HG03457 (cell line): Measurements from ENCODE around the gene ADAMTS20.

ENCODE experiments used
- ATAC-seq: cut with Tn5 transposase; IDR thresholded peaks from one replicate; pipeline ENCODE4 v1.9.1; 2021; ENCODE audit warnings: moderate number of reproducible peaks; ENCODE audit not compliant: unreplicated experiment

Gene ADAMTS20

DNA sequence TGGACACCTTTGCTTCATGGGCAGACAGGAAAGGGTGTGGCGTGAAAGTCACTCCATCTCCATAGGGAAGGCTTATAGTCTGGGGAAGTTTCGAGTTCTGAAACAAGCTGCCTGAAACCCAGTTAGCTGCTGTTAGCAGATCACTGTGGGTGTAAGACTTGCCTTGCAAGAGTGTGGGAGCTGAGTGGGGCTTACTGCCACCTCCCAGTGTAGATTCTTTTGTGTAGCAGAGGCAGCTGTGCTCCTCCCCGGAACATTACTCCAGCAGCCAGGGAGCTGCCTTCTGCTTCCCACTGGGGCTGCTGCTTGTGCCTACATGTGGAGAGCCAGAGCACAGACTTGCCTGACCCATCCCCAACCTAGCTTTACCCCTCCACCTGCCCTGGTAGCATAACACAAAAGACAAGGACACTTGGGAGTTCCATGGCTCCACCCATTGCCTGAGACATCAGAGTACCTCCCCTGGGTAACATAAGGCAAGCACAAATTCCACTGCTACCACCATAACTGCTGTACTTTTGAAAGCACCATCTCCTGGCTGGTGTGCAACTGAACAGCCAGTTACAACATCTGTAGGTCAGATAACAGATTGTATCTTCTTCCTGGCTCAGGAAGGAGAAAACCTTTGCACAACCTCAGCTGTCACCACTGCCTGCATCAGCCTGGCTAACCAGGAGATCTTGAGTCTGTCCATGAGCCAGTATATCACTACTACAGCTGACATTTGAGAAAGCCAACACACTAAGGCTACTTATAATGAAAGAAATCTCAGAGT is 69.5 kb downstream of the ADAMTS20 start:
- ATAC-seq = no peak

DNA sequence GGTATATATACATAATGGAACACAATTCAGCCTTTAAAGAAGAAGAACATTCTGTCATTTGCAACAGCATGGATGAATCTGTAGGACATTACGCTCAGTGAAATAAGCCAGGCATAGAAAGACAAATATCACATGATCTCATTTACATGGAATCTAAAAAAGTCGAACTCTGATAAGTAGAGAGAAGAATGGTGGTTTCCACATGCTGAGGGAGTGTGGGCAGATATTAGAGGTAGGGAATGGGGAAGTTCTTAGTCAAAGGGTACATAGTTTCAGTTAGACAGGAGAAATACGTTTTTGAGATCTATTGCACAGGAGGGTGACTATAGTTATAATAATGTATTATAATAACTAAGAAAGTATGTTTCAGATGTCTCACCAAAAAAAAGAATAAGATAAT is 71.4 kb downstream of the ADAMTS20 start:
- no peak for ATAC-seq

DNA sequence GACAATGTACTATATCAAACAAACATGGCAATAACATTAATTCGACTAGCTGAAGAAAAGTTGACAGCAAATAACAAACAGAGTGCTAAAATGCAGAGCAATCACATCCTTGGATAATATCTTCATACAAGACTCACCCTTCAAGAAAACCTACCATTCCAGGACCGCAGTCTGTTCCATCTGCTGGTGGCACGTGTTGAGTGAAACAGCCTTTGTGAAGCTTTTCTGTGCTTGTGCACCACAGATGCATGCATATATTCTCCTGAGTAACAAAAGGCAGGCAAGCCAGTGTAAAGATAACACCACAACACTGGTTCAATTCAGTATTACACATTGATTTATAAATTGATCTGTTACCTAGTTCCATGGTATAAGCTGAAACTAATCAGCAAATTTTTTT is 89.3 kb downstream of the ADAMTS20 start:
- no peak for ATAC-seq

GRCh38 chr12:43462080-43462479 is 89.9 kb downstream of the ADAMTS20 start:
- ATAC-seq = no peak

DNA sequence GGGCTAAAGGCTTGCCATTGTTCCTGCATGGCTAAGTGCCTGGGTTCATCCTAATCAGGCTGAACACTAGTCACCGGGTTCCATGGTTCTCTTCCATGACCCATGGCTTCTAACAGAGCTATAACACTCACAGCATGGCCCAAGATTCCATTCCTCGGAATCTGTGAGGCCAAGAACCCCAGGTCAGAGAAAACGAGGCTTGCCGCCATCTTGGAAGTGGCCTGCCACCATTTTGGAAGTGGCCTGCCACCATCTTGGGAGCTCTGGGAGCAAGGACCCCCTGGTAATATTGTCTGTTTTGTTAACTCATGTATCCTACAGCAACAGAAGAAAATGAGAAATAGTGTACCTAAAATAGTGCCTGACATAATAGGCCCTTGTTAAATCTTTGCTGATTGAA is 92.7 kb downstream of the ADAMTS20 start:
- ATAC-seq = no peak

- ATAC-seq = no peak
These were observed 98.2 kb downstream of the ADAMTS20 start for GRCh38 chr12:43453761-43454160.

DNA sequence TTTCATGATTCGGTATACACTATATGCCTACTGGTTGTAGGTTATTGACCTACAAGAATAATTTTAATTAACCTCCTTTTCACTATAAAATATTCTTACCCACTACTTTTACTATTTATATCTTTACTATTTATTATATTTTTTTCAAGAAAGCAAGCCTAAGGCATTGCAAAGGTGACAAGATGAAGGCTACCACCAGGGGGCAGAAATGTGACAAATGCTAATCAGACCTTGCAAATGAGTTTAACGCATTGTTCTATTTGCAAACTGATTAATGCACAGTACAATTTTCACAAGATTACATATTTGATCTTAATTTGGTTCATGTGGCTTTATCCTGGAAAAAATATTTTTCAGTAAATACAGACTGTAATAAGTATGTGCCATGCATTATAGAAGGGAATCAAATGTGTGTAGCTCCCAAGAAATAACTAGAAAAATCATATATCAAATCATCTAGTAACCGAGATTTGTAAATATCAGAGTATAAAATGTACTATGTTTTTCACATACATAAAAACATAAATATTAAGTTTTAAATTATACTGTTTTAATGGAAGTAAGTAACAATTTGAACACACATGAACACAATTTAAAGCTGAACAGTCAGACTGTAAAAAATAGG is 107.0 kb downstream of the ADAMTS20 start:
- no peak for ATAC-seq

GRCh38 chr12:43436597-43436996 is 115.4 kb downstream of the ADAMTS20 start:
- ATAC-seq = no peak

DNA sequence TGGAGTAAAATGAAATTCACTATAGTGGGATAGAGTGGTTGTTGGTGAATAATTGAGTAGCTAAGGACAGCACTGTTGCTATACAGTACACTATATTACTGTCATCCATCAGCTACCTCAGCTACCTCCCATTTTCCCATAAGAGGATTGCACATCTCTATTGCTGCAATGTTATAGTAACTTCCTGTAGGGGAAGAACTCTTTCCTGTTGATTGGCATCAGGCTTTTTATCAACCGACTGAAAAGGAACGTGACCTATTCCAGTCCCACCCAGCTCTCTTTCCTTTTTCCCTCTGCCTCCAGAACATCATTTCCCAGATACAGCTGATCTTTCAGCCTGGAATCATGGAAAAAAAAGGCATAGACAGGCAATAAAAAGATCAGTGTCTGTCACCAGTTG is 117.4 kb downstream of the ADAMTS20 start:
- no peak for ATAC-seq

- ATAC-seq = no peak
These were observed 123.9 kb downstream of the ADAMTS20 start for GRCh38 chr12:43428088-43428600.

DNA sequence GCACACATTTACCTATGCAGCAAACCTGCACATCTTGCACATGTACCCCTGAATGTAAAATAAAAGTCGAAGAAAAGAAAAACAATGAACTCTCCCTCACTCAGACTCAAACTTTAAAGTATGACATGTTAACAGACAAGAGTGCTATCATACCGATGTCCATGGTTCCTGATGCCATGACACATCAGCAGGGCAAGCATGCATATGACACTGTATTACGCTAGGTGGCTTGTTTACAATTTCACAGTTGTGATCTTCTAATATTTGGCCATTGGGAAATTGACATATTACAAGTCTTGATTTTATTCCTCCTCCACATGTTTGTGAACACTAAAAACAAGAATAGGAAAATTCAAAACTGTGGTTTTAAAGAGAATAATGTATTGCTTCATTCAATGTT is 126.6 kb downstream of the ADAMTS20 start:
- no peak for ATAC-seq

- ATAC-seq = no peak
These were observed 135.0 kb downstream of the ADAMTS20 start for GRCh38 chr12:43416981-43417380.

- no peak for ATAC-seq
These were observed 144.0 kb downstream of the ADAMTS20 start for GRCh38 chr12:43407816-43408645.

DNA sequence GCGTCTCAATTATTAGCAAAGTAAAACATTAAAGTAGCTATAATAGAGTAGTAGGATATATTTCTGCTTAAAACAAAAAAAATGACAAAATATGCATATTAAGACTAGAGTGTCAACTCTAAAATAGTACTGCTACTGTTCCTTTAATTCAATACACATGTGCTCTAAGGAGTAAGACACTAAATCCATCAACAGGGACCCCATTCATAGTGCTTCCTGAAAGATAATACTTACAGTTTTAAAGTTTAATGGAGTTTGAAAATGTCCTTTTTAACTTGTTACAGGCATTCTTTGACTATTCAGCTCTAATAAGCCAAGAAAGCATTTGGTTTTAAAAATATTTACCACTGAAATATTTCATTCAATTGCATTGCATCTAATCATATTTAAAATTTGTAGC is 145.2 kb downstream of the ADAMTS20 start:
- ATAC-seq = no peak

DNA sequence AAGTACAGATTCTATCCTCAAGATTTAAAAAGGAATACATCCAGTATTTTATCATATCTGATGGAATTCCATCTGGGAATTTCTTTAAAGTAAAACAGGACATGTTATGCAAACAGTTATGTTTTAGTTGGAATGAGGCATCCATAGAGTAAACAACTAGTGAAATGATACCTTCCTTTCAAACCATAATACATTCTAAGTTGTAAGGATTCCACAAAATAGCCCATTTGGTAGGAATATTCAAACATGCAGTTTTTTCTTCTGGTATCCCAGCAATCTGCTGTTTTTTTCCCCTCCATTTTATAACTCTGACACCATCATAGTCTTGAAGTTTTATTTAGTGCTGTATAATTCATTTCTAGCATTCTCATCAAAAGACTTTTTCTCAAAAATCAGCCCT is 149.6 kb downstream of the ADAMTS20 start:
- ATAC-seq = no peak

GRCh38 chr12:43401096-43401495 is 150.9 kb downstream of the ADAMTS20 start:
- ATAC-seq = no peak

DNA sequence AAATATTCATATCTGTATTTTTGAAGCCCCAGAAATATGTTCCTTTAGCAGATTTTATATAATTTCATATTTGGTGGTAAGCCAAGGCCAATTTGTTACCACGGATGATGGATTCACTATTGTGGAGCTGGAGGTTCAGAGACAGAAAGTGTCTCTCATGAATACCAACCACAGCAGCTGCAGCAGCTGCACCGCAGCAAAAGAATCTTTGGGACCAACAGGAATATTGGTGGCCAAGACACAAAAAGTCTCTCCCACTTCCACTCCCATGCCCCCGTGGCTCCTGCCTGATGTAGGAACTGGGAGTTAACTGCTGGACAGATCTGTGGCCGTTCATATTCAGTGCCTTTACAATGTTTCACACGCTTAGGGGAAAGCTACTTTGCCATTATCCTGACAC is 155.3 kb downstream of the ADAMTS20 start:
- ATAC-seq = no peak

DNA sequence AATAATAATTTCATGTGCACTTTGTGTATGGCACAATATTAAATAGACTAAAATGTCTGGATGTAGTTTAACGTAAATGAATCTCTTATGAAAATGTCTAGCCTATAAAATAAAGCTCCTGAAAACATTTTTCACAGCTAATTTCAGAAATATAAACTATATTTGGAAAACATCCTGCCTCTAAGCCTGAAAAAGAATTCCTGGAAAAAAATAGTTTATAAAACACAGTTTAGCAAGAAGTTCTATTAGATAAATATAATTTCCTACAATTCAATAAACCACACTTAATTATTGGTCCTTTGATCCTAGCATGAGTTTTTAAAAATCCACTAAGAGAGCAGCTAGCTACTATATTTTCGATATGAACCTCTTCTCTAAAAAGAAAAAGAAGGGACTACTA is 159.9 kb downstream of the ADAMTS20 start:
- ATAC-seq = no peak

GRCh38 chr12:43381879-43382278 is 170.1 kb downstream of the ADAMTS20 start:
- ATAC-seq = no peak

DNA sequence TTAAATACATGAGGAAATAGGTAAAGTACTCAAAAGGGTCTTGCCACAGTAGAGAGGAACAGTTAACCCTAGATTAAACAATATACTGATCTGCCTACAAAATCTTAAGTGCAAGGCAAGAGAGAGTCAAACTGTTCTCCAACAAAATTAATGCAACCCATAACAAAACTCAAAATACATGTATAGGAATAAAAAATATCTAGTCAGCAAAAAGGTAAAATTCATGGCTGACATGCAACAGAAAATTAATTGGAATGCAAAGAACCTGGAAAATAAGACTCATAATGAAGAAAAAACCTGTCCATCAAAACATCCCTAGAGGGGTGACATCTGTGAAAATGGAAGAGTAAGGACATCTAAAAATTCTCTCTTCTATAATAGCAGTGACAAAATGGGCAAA is 173.6 kb downstream of the ADAMTS20 start:
- ATAC-seq = no peak

- ATAC-seq = no peak
These were observed 181.7 kb downstream of the ADAMTS20 start for GRCh38 chr12:43370263-43370662.
